GM23338 (cell line): Measurements from ENCODE around the gene FRY. TPM values are rescaled to one million over a fixed set of nuclear protein-coding genes. Genes with fewer than 3 reads are reported as not detected.

Experiments
- ATAC-seq: fragments of 200-7000 bp; cut with Tn5 transposase; 3 replicates; pipeline ENCODE4 v1.9.1; 2020
- DNase-seq: peaks from one replicate; pipeline ENCODE4 v3.0.0-alpha.2; 2015; ENCODE audit warnings: low spot score
- H2AFZ ChIP-seq: fragments of 200-600 bp; sonication (generic); 2 replicates; pipeline ENCODE4 v1.8.0; 2016; ENCODE audit warnings: antibody characterized with exemption, mild to moderate bottlenecking, moderate library complexity
- H3F3A ChIP-seq: fragments of 200-600 bp; sonication (generic); replicated peaks from 2 replicates; pipeline ENCODE4 v1.8.0; 2017; ENCODE audit warnings: antibody characterized with exemption, mixed run types, low read depth
- H3K27ac ChIP-seq: fragments of 200-600 bp; sonication (generic); 2 replicates; pipeline ENCODE4 v1.6.1; 2016; ENCODE audit warnings: low read depth
- H3K27me3 ChIP-seq: fragments of 200-600 bp; sonication (generic); 2 replicates; pipeline ENCODE4 v1.8.0; 2016; ENCODE audit warnings: mild to moderate bottlenecking, mixed run types, moderate library complexity; ENCODE audit not compliant: insufficient read depth
- H3K36me3 ChIP-seq: fragments of 200-600 bp; sonication (generic); 2 replicates; pipeline ENCODE4 v1.8.0; 2016; ENCODE audit warnings: mild to moderate bottlenecking; ENCODE audit not compliant: insufficient read depth
- H3K4me1 ChIP-seq: fragments of 200-600 bp; sonication (generic); 2 replicates; pipeline ENCODE4 v1.8.0; 2016; ENCODE audit warnings: mild to moderate bottlenecking, moderate library complexity; ENCODE audit not compliant: insufficient read depth
- H3K4me2 ChIP-seq: fragments of 200-600 bp; sonication (generic); 2 replicates; pipeline ENCODE4 v1.7.1; 2017; ENCODE audit warnings: mixed run types
- H3K4me3 ChIP-seq: fragments of 200-600 bp; sonication (generic); 2 replicates; pipeline ENCODE4 v1.6.1; 2016; ENCODE audit warnings: mixed run types
- H3K79me2 ChIP-seq: fragments of 200-600 bp; sonication (generic); replicated peaks from 2 replicates; pipeline ENCODE4 v1.8.0; 2017; ENCODE audit warnings: mild to moderate bottlenecking; ENCODE audit not compliant: insufficient read depth
- H3K9me2 ChIP-seq: fragments of 200-600 bp; sonication (generic); 2 replicates; pipeline ENCODE4 v1.8.0; 2017; ENCODE audit not compliant: insufficient read depth
- H4K20me1 ChIP-seq: fragments of 200-600 bp; sonication (generic); replicated peaks from 2 replicates; pipeline ENCODE4 v1.8.0; 2017; ENCODE audit warnings: mild to moderate bottlenecking; ENCODE audit not compliant: insufficient read depth
- H3K27ac Mint-ChIP-seq: 2 replicates; pipeline ENCODE4 v1.8.0; 2020; ENCODE audit warnings: inconsistent platforms, mild to moderate bottlenecking, moderate library complexity, mixed read lengths
- H3K27me3 Mint-ChIP-seq: 3 replicates; pipeline ENCODE4 v1.8.0; 2022; ENCODE audit warnings: low read depth, mild to moderate bottlenecking, moderate library complexity, mixed read lengths, inconsistent platforms; ENCODE audit not compliant: insufficient read depth, poor library complexity
- H3K36me3 Mint-ChIP-seq: 3 replicates; pipeline ENCODE4 v1.8.0; 2021; ENCODE audit warnings: low read depth, mild to moderate bottlenecking, inconsistent platforms, moderate library complexity, mixed read lengths
- H3K4me1 Mint-ChIP-seq: 3 replicates; pipeline ENCODE4 v1.8.0; 2020; ENCODE audit warnings: mild to moderate bottlenecking, inconsistent platforms, mixed read lengths
- H3K4me3 Mint-ChIP-seq: 3 replicates; pipeline ENCODE4 v1.8.0; 2021; ENCODE audit warnings: moderate library complexity, mild to moderate bottlenecking, inconsistent platforms, mixed read lengths
- H3K9me3 Mint-ChIP-seq: 3 replicates; pipeline ENCODE4 v1.8.0; 2020; ENCODE audit warnings: moderate library complexity, mild to moderate bottlenecking, inconsistent platforms, mixed read lengths
- CREB1 ChIP-seq: fragments of 250-450 bp; sonication (Bioruptor Pico); IDR thresholded peaks from 2 replicates; pipeline ENCODE4 v1.5.0; 2020; ENCODE audit warnings: low read depth, mild to moderate bottlenecking, moderate library complexity
- ETS1 ChIP-seq: IDR thresholded peaks from 2 replicates; pipeline ENCODE4 v1.6.1; 2016; ENCODE audit warnings: antibody characterized with exemption
- EZH2 ChIP-seq: fragments of 200-600 bp; sonication (generic); IDR thresholded peaks from one replicate; pipeline ENCODE4 v1.8.0; 2017; ENCODE audit warnings: antibody characterized with exemption, mild to moderate bottlenecking, low read depth; ENCODE audit not compliant: unreplicated experiment
- EZH2phosphoT487 ChIP-seq: fragments of 200-600 bp; sonication (generic); IDR thresholded peaks from one replicate; pipeline ENCODE4 v1.8.1; 2018; ENCODE audit warnings: antibody characterized with exemption; ENCODE audit not compliant: unreplicated experiment
- JUNB ChIP-seq: IDR thresholded peaks from one replicate; pipeline ENCODE4 v1.6.1; 2016; ENCODE audit warnings: antibody characterized with exemption; ENCODE audit not compliant: unreplicated experiment
- NANOG ChIP-seq: IDR thresholded peaks from 2 replicates; pipeline ENCODE4 v1.6.1; 2016; ENCODE audit warnings: antibody characterized with exemption, borderline replicate concordance
- POLR2AphosphoS5 ChIP-seq: IDR thresholded peaks from 2 replicates; pipeline ENCODE4 v1.6.1; 2016; ENCODE audit warnings: antibody characterized with exemption, low read depth
- REST ChIP-seq: IDR thresholded peaks from one replicate; pipeline ENCODE4 v1.6.1; 2018; ENCODE audit warnings: antibody characterized with exemption; ENCODE audit not compliant: unreplicated experiment
- STAT1 ChIP-seq: IDR thresholded peaks from one replicate; pipeline ENCODE4 v1.6.1; 2016; ENCODE audit warnings: antibody characterized with exemption; ENCODE audit not compliant: unreplicated experiment
- ZNF114 ChIP-seq: fragments of 250-450 bp; sonication (Bioruptor Pico); IDR thresholded peaks from 2 replicates; pipeline ENCODE4 v1.5.0; 2020; ENCODE audit warnings: mild to moderate bottlenecking, moderate library complexity
- ZNF331 ChIP-seq: fragments of 250-450 bp; sonication (Bioruptor Pico); IDR thresholded peaks from 2 replicates; pipeline ENCODE4 v1.5.0; 2020; ENCODE audit warnings: low read depth, mild to moderate bottlenecking, moderate library complexity
- polyA plus RNA-seq: library from polyadenylated mRNA; unstranded; fragments of >200 nt; fragmentation: Nextera tagmentation; extraction: Ambion mirVana; gene quantifications from 2 replicates; pipeline ENCODE4 v1.2.1, GENCODE V29; 2016
- total RNA-seq: library from RNA; depleted of rRNA; stranded (reverse); fragments of >200 nt; shearing (Covaris generic); gene quantifications from 2 replicates; pipeline ENCODE4 v1.2.3, GENCODE V29; 2014

The FRY gene
- total and polyA plus RNA-seq, 2 experiments from 2014 or later, result 2.4 to 10.1 TPM

DNA sequence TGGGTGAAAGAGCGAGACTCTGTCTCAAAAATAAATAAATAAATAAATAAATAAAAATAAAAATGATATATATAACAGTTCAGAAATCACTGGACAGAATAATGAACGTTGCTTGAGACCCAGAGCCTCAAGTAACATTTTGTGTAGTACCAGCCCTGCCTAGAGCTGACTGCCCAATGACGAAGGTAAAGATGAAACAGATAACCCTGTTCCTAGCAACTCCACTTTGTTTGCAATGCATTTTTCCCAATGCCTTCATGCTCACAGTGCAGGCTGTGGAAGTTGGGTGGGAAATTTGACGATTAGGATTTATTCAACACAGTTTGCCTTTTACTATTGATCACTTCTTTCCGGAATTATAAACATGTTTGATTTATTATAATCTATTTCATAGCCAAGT lies 22.2 kb upstream of the FRY start:
- H2AFZ ChIP-seq, result no peak overlapping the region
- H3K9me2 ChIP-seq, result peaks cover 2% of the 10 kb centered on the region; the same call in 1 of the 2 replicates
- DNase-seq, result no peak
- TF ChIP-seq JUNB (no peak), STAT1 (no peak), ETS1 (no peak), POLR2AphosphoS5 (no peak), REST (no peak), CREB1 (CRISPR knock-in tag) (no peak), EZH2phosphoT487 (no peak), ZNF331 (no peak)
- H3K4me3 ChIP-seq, result no peak overlapping the region
- H3K79me2 ChIP-seq, result no peaks in the 10 kb centered on the region
- no peaks in the 10 kb centered on the region for H3K9me3 Mint-ChIP-seq
- H3K36me3 ChIP-seq, result no peaks in the 10 kb centered on the region
- no peak overlapping the region for H3K4me3 Mint-ChIP-seq
- H3K4me2 ChIP-seq, result no peak overlapping the region
- ATAC-seq, result no peak
- H3K27me3 Mint-ChIP-seq, result peaks cover 1% of the 10 kb centered on the region
- H3K4me1 ChIP-seq, result no peaks in the 10 kb centered on the region
- no peaks in the 10 kb centered on the region for H3F3A ChIP-seq
- no peak overlapping the region for H3K27ac Mint-ChIP-seq
- no peaks in the 10 kb centered on the region for H4K20me1 ChIP-seq
- H3K27me3 ChIP-seq, result no peaks in the 10 kb centered on the region
- H3K36me3 Mint-ChIP-seq, result no peaks in the 10 kb centered on the region
- H3K4me1 Mint-ChIP-seq, result peaks cover 17% of the 10 kb centered on the region
- H3K27ac ChIP-seq, result no peak overlapping the region

GRCh38 chr13:32010136-32010535 lies 21.4 kb upstream of the FRY start:
- H3K9me2 ChIP-seq, result peaks cover 2% of the 10 kb centered on the region; the same call in 1 of the 2 replicates
- Mint-ChIP-seq H3K9me3 (no peaks in the 10 kb centered on the region), H3K27ac (no peak overlapping the region; the same call in 1 of the 2 replicates), H3K36me3 (no peaks in the 10 kb centered on the region), H3K27me3 (peaks cover 1% of the 10 kb centered on the region), H3K4me1 (peaks cover 17% of the 10 kb centered on the region), H3K4me3 (no peak overlapping the region)
- H3K27me3 ChIP-seq, result no peaks in the 10 kb centered on the region
- ATAC-seq, result no peak
- no peaks in the 10 kb centered on the region for H3F3A ChIP-seq
- H4K20me1 ChIP-seq, result no peaks in the 10 kb centered on the region
- DNase-seq, result no peak
- no peak overlapping the region for H3K4me2 ChIP-seq
- H3K27ac ChIP-seq, result no peak overlapping the region
- no peaks in the 10 kb centered on the region for H3K36me3 ChIP-seq
- no peak overlapping the region for H3K4me3 ChIP-seq
- no peaks in the 10 kb centered on the region for H3K4me1 ChIP-seq
- no peak overlapping the region for H2AFZ ChIP-seq
- H3K79me2 ChIP-seq, result no peaks in the 10 kb centered on the region
- TF ChIP-seq EZH2, result no peak
- no peak for TF ChIP-seq NANOG
- no peak for TF ChIP-seq POLR2AphosphoS5
- TF ChIP-seq ETS1, result no peak
- TF ChIP-seq ZNF114 (CRISPR knock-in tag), result no peak
- TF ChIP-seq ZNF331, result no peak
